Measurements from ENCODE around the gene GPR148. TPM values are rescaled to one million over a fixed set of nuclear protein-coding genes. Genes with fewer than 3 reads are reported as not detected.

GPR148 gene
- total RNA-seq, 1 experiment from 2014 or later: not detected

GRCh38 chr2:130767408-130767775 is 38.5 kb downstream of the GPR148 start:
- POLR2A ChIA-PET: no interaction called here

More at GRCh38 chr2:130767408-130767775, 38.5 kb downstream of the GPR148 start:
- H2AFZ ChIP-seq (ENCODE audit: low read depth, low read length, poor library complexity, severe bottlenecking): no peak overlapping the region
- ChIA-PET CTCF (no interaction called here), RAD21 (ENCODE audit: low non-redundant PET in 1 of 2, low total read pairs in 2 of 2, uncharacterized antibody in 2 of 2, unreplicated experiment in 2 of 2) (no interaction called here)
- peaks cover 0 to 4% of the 10 kb centered on the region in 2 experiments; a peak in 1 of 4 replicates for H3K4me1 ChIP-seq (ENCODE audit: control insufficient read depth in 1 of 2, insufficient read depth in 2 of 2, low read length in 2 of 2)
- H3K9me3 ChIP-seq (ENCODE audit: control insufficient read depth in 1 of 2, insufficient read depth in 1 of 2, low read depth in 1 of 2, low read length in 2 of 2): no peaks in the 10 kb centered on the region
- H3K36me3 ChIP-seq (ENCODE audit: control insufficient read depth in 1 of 2, insufficient read depth in 2 of 2, low read length in 2 of 2): no peaks in the 10 kb centered on the region
- no peaks in the 10 kb centered on the region for H3K9me2 ChIP-seq (ENCODE audit: insufficient read depth)
- H3K4me3 ChIP-seq (replicated peaks in 1 of 2; ENCODE audit: low read depth in 1 of 2, low read length in 2 of 2): no peak overlapping the region
- no peak for DNase-seq (ENCODE audit: low read depth, low spot score)
- H4K20me1 ChIP-seq (ENCODE audit: insufficient read depth): no peaks in the 10 kb centered on the region
- BruUV-seq (replicated peaks): no TSS peak
- no peaks in the 10 kb centered on the region for H3K27me3 ChIP-seq (ENCODE audit: insufficient read depth, low read length)
- intact Hi-C loops (cut with micrococcal nuclease): no loop called here
- ATAC-seq: no peak
- no peak overlapping the region for H3K9ac ChIP-seq (ENCODE audit: low read length)
- H3K27ac ChIP-seq (ENCODE audit: low read depth, low read length): no peak overlapping the region
- H3K79me2 ChIP-seq (ENCODE audit: insufficient read depth, low read length): no peaks in the 10 kb centered on the region
- TF ChIP-seq CEBPB (IDR thresholded peaks at IDR 0.05; ENCODE audit: low read depth): no peak
- no peak for TF ChIP-seq TCF7L2 (IDR thresholded peaks at IDR 0.05; ENCODE audit: borderline replicate concordance, extremely low read depth, insufficient read depth, insufficient read length)
- no peak for TF ChIP-seq SRF (IDR thresholded peaks at IDR 0.05; ENCODE audit: low read depth)
- no peak for TF ChIP-seq POLR2A (IDR thresholded peaks at IDR 0.05; ENCODE audit: borderline replicate concordance, extremely low read depth, insufficient read depth, insufficient read length)
- TF ChIP-seq CBX3 (IDR thresholded peaks at IDR 0.05; ENCODE audit: low read depth): no peak
- no peak for TF ChIP-seq POLR2AphosphoS5 (IDR thresholded peaks at IDR 0.05; ENCODE audit: low read depth, low read length)
- TF ChIP-seq ZNF274 (IDR thresholded peaks at IDR 0.05; ENCODE audit: low read depth, low read length): no peak
- 0 out of 6 replicates have a peak, but pooled peaks of 1 of the 3 experiments have one; percentile 7 for TF ChIP-seq CTCF (IDR thresholded peaks at IDR 0.05 in 2 of 3, conservative IDR thresholded peaks at IDR 0.05 in 1 of 3; ENCODE audit: borderline replicate concordance in 1 of 3, insufficient read depth in 1 of 3, low read depth in 2 of 3, low read length in 2 of 3)
- no peak overlapping the region for H3K4me2 ChIP-seq (ENCODE audit: low read length)

Measured in HCT116 (cell line).